GM23248 (cell line): Measurements from ENCODE around the gene ZNF507.

Source experiments
- EZH2 ChIP-seq: fragments of 200-600 bp; sonication (generic); IDR thresholded peaks from 2 replicates; pipeline ENCODE4 v1.6.1; 2018; ENCODE audit warnings: antibody characterized with exemption, mild to moderate bottlenecking; ENCODE audit not compliant: insufficient read depth, poor library complexity, severe bottlenecking
- EZH2phosphoT487 ChIP-seq: fragments of 200-600 bp; sonication (generic); IDR thresholded peaks from 2 replicates; pipeline ENCODE4 v1.6.1; 2018; ENCODE audit warnings: antibody characterized with exemption, moderate library complexity, mild to moderate bottlenecking, low read depth; ENCODE audit not compliant: insufficient read depth

- TF ChIP-seq EZH2 = no peak
- TF ChIP-seq EZH2phosphoT487 = no peak
Measured at GRCh38 chr19:32350471-32350865, 5.1 kb downstream of the ZNF507 start.
